Measurements from ENCODE around the gene BRINP1. TPM values are rescaled to one million over a fixed set of nuclear protein-coding genes. Genes with fewer than 3 reads are reported as not detected.

BRINP1 gene
- total RNA-seq, 1 experiment from 2014 or later = 14.0 TPM

DNA sequence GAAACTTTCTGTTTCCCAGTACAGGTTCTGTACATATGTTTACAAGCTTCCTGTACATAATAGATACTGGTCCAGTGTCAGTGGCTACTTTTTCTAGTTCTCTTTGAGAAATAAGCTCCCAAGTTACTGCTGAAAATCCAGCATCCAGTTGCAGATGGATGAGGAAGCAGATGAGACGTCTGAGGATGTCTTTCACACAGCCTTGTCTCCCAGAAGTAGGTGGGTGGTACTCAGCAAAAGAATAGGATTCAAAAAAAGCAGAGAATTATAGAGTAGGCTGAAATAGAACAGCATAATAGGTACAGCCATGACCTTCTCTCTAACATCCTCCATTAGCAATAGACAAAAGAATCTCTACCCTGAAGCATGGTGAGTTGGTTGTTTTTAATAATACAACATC lies 77.7 kb downstream of the BRINP1 start:
- no CpG with 5 or more reads among the region's 1 CpG for WGBS (ENCODE audit: extremely low coverage, insufficient read length, low lambda C conversion rate)
- Histone ChIP-seq H4K91ac (ENCODE audit: insufficient read length, low read depth, low read length) (no peak overlapping the region), H3K23ac (ENCODE audit: insufficient read length, low read depth, low read length) (no peak overlapping the region), H3K4me1 (ENCODE audit: insufficient read depth, low read length) (peaks cover 5% of the 10 kb centered on the region; the same call in 1 of the 2 replicates), H3K4ac (ENCODE audit: low read depth, low read length) (no peak overlapping the region), H3K27ac (ENCODE audit: insufficient read length, low read depth, low read length) (no peak overlapping the region), H3K9ac (ENCODE audit: extremely low read depth, insufficient read length, low read length) (no peak overlapping the region), H2BK12ac (ENCODE audit: insufficient read length, low read depth, low read length) (no peak overlapping the region), H3T11ph (ENCODE audit: low read length) (no peak overlapping the region), H3K18ac (ENCODE audit: insufficient read length, low read depth, low read length) (no peak overlapping the region), H4K5ac (ENCODE audit: insufficient read length, low read depth, low read length) (no peak overlapping the region), H2AFZ (ENCODE audit: low read length) (no peak overlapping the region), H3K79me1 (ENCODE audit: insufficient read depth, low read depth, low read length, poor library complexity, severe bottlenecking) (no peaks in the 10 kb centered on the region), H3K9me3 (ENCODE audit: control insufficient read depth, low read depth, low read length) (no peaks in the 10 kb centered on the region), H3K14ac (ENCODE audit: insufficient read depth, low read length) (no peak overlapping the region), H3K56ac (ENCODE audit: insufficient read length, low read depth, low read length) (no peak overlapping the region), H2BK20ac (ENCODE audit: low read depth, low read length, poor library complexity, severe bottlenecking) (no peak overlapping the region), H2BK15ac (ENCODE audit: low read depth, low read length) (no peak overlapping the region), H3K27me3 (ENCODE audit: insufficient read depth, low read length) (no peaks in the 10 kb centered on the region), H3K79me2 (ENCODE audit: insufficient read depth, low read length) (no peaks in the 10 kb centered on the region; the same call in 1 of the 2 replicates), H4K20me1 (ENCODE audit: control insufficient read depth, insufficient read depth, insufficient read length) (no peaks in the 10 kb centered on the region), H3K23me2 (ENCODE audit: insufficient read length, low read depth, low read length, poor library complexity, severe bottlenecking) (no peaks in the 10 kb centered on the region), H2BK120ac (ENCODE audit: low read depth, low read length, poor library complexity, severe bottlenecking) (no peak overlapping the region), H4K8ac (replicated peaks; ENCODE audit: insufficient read length, low read depth, low read length) (no peak overlapping the region), H2AK5ac (ENCODE audit: insufficient read length, low read length) (no peak overlapping the region), H3K4me2 (ENCODE audit: insufficient read depth, insufficient read length, low read length) (no peak overlapping the region), H2BK5ac (ENCODE audit: insufficient read length, low read length) (no peak overlapping the region)
- peaks cover 0 to 6% (median 0%) of the 10 kb centered on the region in 3 experiments; a peak in 2 of 7 replicates for H3K36me3 Mint-ChIP-seq (ENCODE audit: insufficient read depth in 1 of 3, low read depth in 3 of 3)
- DNase-seq = no peak
- H3K9me3 Mint-ChIP-seq = no peaks in the 10 kb centered on the region; a peak in 1 of 5 replicates
- no peak overlapping the region for H3K4me3 Mint-ChIP-seq
- H3K27ac Mint-ChIP-seq = 0 out of 7 replicates have a peak overlapping the region, but pooled peaks of 1 of the 3 experiments have one; percentile 36
- H3K4me1 Mint-ChIP-seq = peaks cover 50 to 64% of the 10 kb centered on the region in 2 experiments
- TF ChIP-seq, protein P1, sequence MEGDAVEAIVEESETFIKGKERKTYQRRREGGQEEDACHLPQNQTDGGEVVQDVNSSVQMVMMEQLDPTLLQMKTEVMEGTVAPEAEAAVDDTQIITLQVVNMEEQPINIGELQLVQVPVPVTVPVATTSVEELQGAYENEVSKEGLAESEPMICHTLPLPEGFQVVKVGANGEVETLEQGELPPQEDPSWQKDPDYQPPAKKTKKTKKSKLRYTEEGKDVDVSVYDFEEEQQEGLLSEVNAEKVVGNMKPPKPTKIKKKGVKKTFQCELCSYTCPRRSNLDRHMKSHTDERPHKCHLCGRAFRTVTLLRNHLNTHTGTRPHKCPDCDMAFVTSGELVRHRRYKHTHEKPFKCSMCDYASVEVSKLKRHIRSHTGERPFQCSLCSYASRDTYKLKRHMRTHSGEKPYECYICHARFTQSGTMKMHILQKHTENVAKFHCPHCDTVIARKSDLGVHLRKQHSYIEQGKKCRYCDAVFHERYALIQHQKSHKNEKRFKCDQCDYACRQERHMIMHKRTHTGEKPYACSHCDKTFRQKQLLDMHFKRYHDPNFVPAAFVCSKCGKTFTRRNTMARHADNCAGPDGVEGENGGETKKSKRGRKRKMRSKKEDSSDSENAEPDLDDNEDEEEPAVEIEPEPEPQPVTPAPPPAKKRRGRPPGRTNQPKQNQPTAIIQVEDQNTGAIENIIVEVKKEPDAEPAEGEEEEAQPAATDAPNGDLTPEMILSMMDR (conservative IDR thresholded peaks at IDR 0.05) = no peak
- no peaks in the 10 kb centered on the region for H3K27me3 Mint-ChIP-seq (ENCODE audit: low read depth)

Measured in H9 (cell line).